Memory B cell (primary cell): ENCODE measurements around the gene SYCE3.
A peak's percentile ranks its signal among the peaks of the same experiment; 100 is the strongest.

Experiments used
- ATAC-seq: fragments of 150-1000 bp; cut with Tn5 transposase; 2 replicates; pipeline ENCODE4 v1.10.0; 2021; ENCODE audit warnings: low read depth, mild to moderate bottlenecking, moderate library complexity
- DNase-seq, 2 donors: peaks; one replicate each; pipeline ENCODE4 v3.0.0; 2022; ENCODE audit warnings: low spot score in 2 of 2
- H3K27ac Mint-ChIP-seq: one replicate; pipeline ENCODE4 v1.8.0; 2022; ENCODE audit warnings: mild to moderate bottlenecking, moderate library complexity, mixed read lengths
- H3K27me3 Mint-ChIP-seq: one replicate; pipeline ENCODE4 v1.8.0; 2022; ENCODE audit warnings: mixed read lengths
- H3K36me3 Mint-ChIP-seq: one replicate; pipeline ENCODE4 v1.8.0; 2022; ENCODE audit warnings: mild to moderate bottlenecking, mixed read lengths
- H3K4me1 Mint-ChIP-seq: one replicate; pipeline ENCODE4 v1.8.0; 2022; ENCODE audit warnings: mixed read lengths
- H3K4me3 Mint-ChIP-seq: one replicate; pipeline ENCODE4 v1.8.0; 2022; ENCODE audit warnings: mild to moderate bottlenecking, moderate library complexity, mixed read lengths
- H3K9me3 Mint-ChIP-seq: one replicate; pipeline ENCODE4 v1.8.0; 2022; ENCODE audit warnings: mixed read lengths

The SYCE3 gene

DNA sequence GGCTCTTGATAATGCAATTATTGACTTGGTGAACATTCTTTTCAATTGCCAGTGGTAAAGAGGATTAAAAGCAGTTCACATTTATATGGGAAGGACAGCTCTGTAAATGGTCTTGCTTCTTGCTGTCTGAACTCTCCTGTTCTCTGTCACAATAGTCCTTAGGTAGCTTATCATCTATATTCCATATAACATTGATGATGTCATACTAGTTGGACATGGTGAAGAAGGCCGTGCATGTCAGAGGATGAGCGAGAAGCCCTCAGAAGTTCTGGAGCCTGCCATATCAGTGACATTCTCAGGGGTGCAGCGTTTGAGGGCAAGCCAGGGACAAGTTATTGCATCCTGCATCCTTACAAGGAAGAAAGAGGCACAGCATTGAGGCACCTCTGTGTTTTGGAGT is 22.5 kb upstream of the SYCE3 start:
- no peaks in the 10 kb centered on the region for H3K36me3 Mint-ChIP-seq
- ATAC-seq (no peak), DNase-seq (no peak)
- H3K27me3 Mint-ChIP-seq, result no peaks in the 10 kb centered on the region
- no peaks in the 10 kb centered on the region for H3K9me3 Mint-ChIP-seq
- H3K4me3 Mint-ChIP-seq, result no peak overlapping the region
- H3K4me1 Mint-ChIP-seq, result peaks cover 3% of the 10 kb centered on the region
- H3K27ac Mint-ChIP-seq, result no peak overlapping the region

- H3K27ac Mint-ChIP-seq, result no peak overlapping the region
- DNase-seq (no peak), ATAC-seq (no peak)
- peak overlapping the region; percentile 92 for H3K4me3 Mint-ChIP-seq
- no peaks in the 10 kb centered on the region for H3K9me3 Mint-ChIP-seq
- no peaks in the 10 kb centered on the region for H3K27me3 Mint-ChIP-seq
- peaks cover 7% of the 10 kb centered on the region for H3K4me1 Mint-ChIP-seq
- H3K36me3 Mint-ChIP-seq, result no peaks in the 10 kb centered on the region
Measured at GRCh38 chr22:50584106-50585096, 21.7 kb upstream of the SYCE3 start.

- Mint-ChIP-seq H3K36me3 (no peaks in the 10 kb centered on the region), H3K27me3 (no peaks in the 10 kb centered on the region), H3K9me3 (no peaks in the 10 kb centered on the region), H3K27ac (peak overlapping the region; percentile 96), H3K4me3 (peak overlapping the region; percentile 92), H3K4me1 (peaks cover 8% of the 10 kb centered on the region)
- ATAC-seq (peak; percentile 13), DNase-seq (no peak)
Measured at GRCh38 chr22:50583294-50583861, 20.7 kb upstream of the SYCE3 start.

GRCh38 chr22:50582493-50583293 is 20.0 kb upstream of the SYCE3 start, which contains the start of gene CHKB:
CHKB (minus strand) TSS chr22:50582849; CDS start chr22:50582781, 68 bp downstream.
- Mint-ChIP-seq H3K27ac (peak within 1 kb of the TSS; percentile 96), H3K9me3 (no peaks in the 10 kb centered on the region), H3K4me3 (peak within 1 kb of the TSS; percentile 92), H3K4me1 (peaks cover 8% of the 10 kb centered on the region), H3K27me3 (no peaks in the 10 kb centered on the region), H3K36me3 (no peaks in the 10 kb centered on the region)
- peak; percentile 89 for ATAC-seq
- peak; percentile 96 to 97 for DNase-seq

GRCh38 chr22:50581950-50582492 is 19.3 kb upstream of the SYCE3 start:
- Mint-ChIP-seq H3K4me3 (peak overlapping the region; percentile 92), H3K27ac (peak overlapping the region; percentile 96), H3K36me3 (peaks cover 1% of the 10 kb centered on the region), H3K27me3 (no peaks in the 10 kb centered on the region), H3K4me1 (peaks cover 10% of the 10 kb centered on the region), H3K9me3 (no peaks in the 10 kb centered on the region)
- peak in 1 of 2 donors; percentile 12 for DNase-seq
- ATAC-seq, result no peak

- DNase-seq, result no peak
- Mint-ChIP-seq H3K27me3 (no peaks in the 10 kb centered on the region), H3K36me3 (peaks cover 1% of the 10 kb centered on the region), H3K4me1 (peaks cover 10% of the 10 kb centered on the region), H3K4me3 (peak overlapping the region; percentile 92), H3K27ac (peak overlapping the region; percentile 96), H3K9me3 (no peaks in the 10 kb centered on the region)
- no peak for ATAC-seq
Measured at GRCh38 chr22:50581031-50581949, 18.6 kb upstream of the SYCE3 start.

DNA sequence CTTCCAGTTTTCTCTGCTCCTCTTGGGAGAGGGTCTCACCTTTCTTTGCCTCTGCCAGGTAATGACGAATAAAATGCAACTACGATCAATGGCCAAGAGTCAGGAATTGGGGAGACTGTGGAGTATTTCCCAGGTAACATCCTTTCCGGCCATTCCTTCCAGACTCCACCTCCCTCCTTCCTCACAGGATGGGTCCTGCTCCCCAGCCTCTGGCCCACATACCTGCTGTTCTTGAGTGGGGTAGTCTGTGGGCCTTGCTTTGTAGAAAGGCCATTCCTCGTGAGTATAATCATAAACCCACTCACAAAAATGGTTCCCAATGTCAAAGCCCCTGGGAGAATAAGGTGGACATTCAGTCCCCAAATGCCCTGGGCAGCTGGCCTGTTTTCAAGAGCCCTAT is 17.0 kb upstream of the SYCE3 start:
- H3K27ac Mint-ChIP-seq, result no peak overlapping the region
- H3K36me3 Mint-ChIP-seq, result peaks cover 3% of the 10 kb centered on the region
- peaks cover 10% of the 10 kb centered on the region for H3K4me1 Mint-ChIP-seq
- no peaks in the 10 kb centered on the region for H3K9me3 Mint-ChIP-seq
- H3K27me3 Mint-ChIP-seq, result no peaks in the 10 kb centered on the region
- ATAC-seq, result no peak
- no peak overlapping the region for H3K4me3 Mint-ChIP-seq
- no peak for DNase-seq

DNA sequence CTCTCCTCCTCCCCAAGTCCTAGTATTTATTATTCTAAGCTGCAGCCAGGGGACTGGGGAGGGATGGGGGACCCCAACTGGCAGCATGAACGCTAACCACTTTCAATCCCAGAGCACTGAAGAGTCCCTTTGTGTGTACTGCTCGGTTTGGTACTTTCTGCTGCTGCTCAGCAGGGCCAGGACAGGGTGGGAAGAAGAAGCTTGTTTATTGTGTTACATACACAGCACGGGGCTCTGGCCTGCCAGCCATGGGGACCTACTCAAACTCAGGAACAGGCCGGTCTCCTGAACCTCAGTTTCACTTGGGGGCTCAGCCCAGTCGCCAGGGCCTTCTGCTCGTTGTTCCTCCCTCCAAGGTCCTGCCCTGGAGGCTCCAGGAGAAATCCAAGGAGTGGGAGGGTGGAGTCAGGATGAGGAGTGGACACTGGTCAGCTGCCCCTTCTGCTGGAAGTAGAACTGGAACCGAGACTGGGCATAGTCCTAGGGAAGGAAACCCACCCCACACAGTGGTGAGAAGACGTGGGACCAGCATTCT is 16.1 kb upstream of the SYCE3 start:
- Mint-ChIP-seq H3K27me3 (no peaks in the 10 kb centered on the region), H3K4me1 (peaks cover 10% of the 10 kb centered on the region), H3K4me3 (no peak overlapping the region), H3K36me3 (peaks cover 3% of the 10 kb centered on the region), H3K9me3 (no peaks in the 10 kb centered on the region), H3K27ac (no peak overlapping the region)
- DNase-seq (no peak), ATAC-seq (no peak)

- Mint-ChIP-seq H3K27me3 (no peaks in the 10 kb centered on the region), H3K27ac (no peak within 1 kb of the TSS), H3K36me3 (peaks cover 3% of the 10 kb centered on the region)
Measured at GRCh38 chr22:50577987-50578775, 15.5 kb upstream of the SYCE3 start, which contains the start of gene CPT1B. CPT1B (minus strand) TSS chr22:50578427; CDS start chr22:50577915, 512 bp downstream.

DNA sequence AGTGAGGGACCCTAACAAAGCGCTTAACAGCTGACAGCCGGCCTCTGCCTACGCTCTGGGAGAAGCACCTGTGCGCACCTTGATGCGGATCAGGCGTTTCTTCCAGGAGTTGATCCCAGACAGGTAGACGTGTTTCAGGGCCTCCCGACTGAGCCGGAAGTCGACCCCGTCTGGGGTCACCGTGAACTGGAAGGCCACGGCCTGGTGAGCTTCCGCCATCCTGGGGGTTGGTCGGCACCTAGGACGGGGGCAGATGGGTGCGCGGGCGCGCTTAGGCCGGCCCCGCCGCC is 14.9 kb upstream of the SYCE3 start:
- DNase-seq, result no peak
- no peak overlapping the region for H3K27ac Mint-ChIP-seq
- ATAC-seq, result no peak
- H3K36me3 Mint-ChIP-seq, result peaks cover 6% of the 10 kb centered on the region
- H3K27me3 Mint-ChIP-seq, result no peaks in the 10 kb centered on the region
- no peaks in the 10 kb centered on the region for H3K9me3 Mint-ChIP-seq
- no peak overlapping the region for H3K4me3 Mint-ChIP-seq
- H3K4me1 Mint-ChIP-seq, result peaks cover 6% of the 10 kb centered on the region

More at GRCh38 chr22:50577987-50578775, 15.5 kb upstream of the SYCE3 start, which contains the start of gene CPT1B:
- Mint-ChIP-seq H3K4me3 (no peak within 1 kb of the TSS), H3K4me1 (peaks cover 6% of the 10 kb centered on the region), H3K9me3 (no peaks in the 10 kb centered on the region)
- ATAC-seq, result no peak
- no peak for DNase-seq

- Mint-ChIP-seq H3K4me3 (no peak overlapping the region), H3K36me3 (peaks cover 10% of the 10 kb centered on the region), H3K9me3 (no peaks in the 10 kb centered on the region), H3K4me1 (peaks cover 6% of the 10 kb centered on the region), H3K27ac (no peak overlapping the region), H3K27me3 (no peaks in the 10 kb centered on the region)
- ATAC-seq, result no peak
- no peak for DNase-seq
Measured at GRCh38 chr22:50576806-50577696, 14.3 kb upstream of the SYCE3 start.
